MM.1S (cell line): Measurements from ENCODE around the gene MDGA2.

Experiments used
- EZH2 ChIP-seq: fragments of 300-600 bp; sonication (generic); optimal IDR thresholded peaks from 2 replicates; pipeline ENCODE3; 2017; ENCODE audit warnings: low read depth, mild to moderate bottlenecking, antibody characterized with exemption, low read length, mixed read lengths
- EZH2phosphoT487 ChIP-seq: fragments of 300-600 bp; sonication (generic); IDR thresholded peaks from 2 replicates; pipeline ENCODE4 v1.6.1; 2018; ENCODE audit warnings: antibody characterized with exemption, low read length
- TF ChIP-seq, protein P1 (sequence below): fragments of 300-600 bp; sonication (generic); IDR thresholded peaks from 2 replicates; pipeline ENCODE4 v1.5.1; 2016; ENCODE audit warnings: antibody characterized with exemption, low read length, mixed read lengths

DNA sequence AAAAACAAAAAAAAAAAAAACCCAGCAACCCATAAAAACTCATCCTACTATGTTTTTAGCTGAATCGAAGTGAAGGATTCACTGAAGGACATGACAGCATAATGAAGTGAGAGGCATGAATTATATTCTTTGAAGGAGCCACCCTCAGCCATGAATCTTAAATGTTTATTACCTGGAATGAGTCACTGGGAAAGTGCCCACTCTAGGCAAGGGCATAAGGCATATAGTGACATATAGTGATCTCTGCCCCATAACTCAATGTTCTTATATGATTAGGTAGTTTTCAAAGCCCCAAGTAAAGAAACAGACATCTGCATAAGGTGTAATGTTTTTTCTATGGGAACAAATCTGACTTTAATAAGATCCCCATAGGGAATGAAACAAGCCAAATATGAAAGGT lies 79.9 kb downstream of the MDGA2 start:
- TF ChIP-seq, protein P1, sequence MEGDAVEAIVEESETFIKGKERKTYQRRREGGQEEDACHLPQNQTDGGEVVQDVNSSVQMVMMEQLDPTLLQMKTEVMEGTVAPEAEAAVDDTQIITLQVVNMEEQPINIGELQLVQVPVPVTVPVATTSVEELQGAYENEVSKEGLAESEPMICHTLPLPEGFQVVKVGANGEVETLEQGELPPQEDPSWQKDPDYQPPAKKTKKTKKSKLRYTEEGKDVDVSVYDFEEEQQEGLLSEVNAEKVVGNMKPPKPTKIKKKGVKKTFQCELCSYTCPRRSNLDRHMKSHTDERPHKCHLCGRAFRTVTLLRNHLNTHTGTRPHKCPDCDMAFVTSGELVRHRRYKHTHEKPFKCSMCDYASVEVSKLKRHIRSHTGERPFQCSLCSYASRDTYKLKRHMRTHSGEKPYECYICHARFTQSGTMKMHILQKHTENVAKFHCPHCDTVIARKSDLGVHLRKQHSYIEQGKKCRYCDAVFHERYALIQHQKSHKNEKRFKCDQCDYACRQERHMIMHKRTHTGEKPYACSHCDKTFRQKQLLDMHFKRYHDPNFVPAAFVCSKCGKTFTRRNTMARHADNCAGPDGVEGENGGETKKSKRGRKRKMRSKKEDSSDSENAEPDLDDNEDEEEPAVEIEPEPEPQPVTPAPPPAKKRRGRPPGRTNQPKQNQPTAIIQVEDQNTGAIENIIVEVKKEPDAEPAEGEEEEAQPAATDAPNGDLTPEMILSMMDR, result no peak
- TF ChIP-seq EZH2phosphoT487 (no peak), EZH2 (no peak)
